Caco-2 (cell line): ENCODE data around the gene ACSL5. TPM values are rescaled to one million over a fixed set of nuclear protein-coding genes. Genes with fewer than 3 reads are reported as not detected.

ENCODE experiments used
- Bru-seq: library from RNA; stranded (reverse); fragments of 400-500 nt; gene quantifications from one replicate; lab custom pipeline; 2021; lab: Mats Ljungman, UMichigan
- BruChase-seq, 2 experiments: library from RNA; stranded (reverse); fragments of 400-500 nt; gene quantifications; one replicate each; lab custom pipeline; 2021; lab: Mats Ljungman, UMichigan
- BruUV-seq: library from RNA; stranded (reverse); fragments of 400-500 nt; replicated peaks from 2 replicates; lab custom pipeline; 2021; lab: Mats Ljungman, UMichigan
- CTCF ChIA-PET: fragments of 300-600 bp; sonication (Branson Sonifier 250); formaldehyde crosslinking; loops from one replicate; lab custom pipeline; 2022; ENCODE audit warnings: antibody characterized with exemption; lab: Charles Lee
- POLR2A ChIA-PET: fragments of 300-600 bp; sonication (Branson Sonifier 250); formaldehyde crosslinking; loops from one replicate; lab custom pipeline; 2022; ENCODE audit warnings: antibody characterized with exemption; lab: Charles Lee
- DNase-seq, 2 experiments: peaks; one replicate each; pipeline versions ENCODE4 v3.0.0 to v3.0.0-alpha.2; 2020 to 2022
- H3K27me3 ChIP-seq: replicated peaks from 2 replicates; pipeline ENCODE4 v1.6.0; 2011; ENCODE audit warnings: low read length; ENCODE audit not compliant: control insufficient read depth, insufficient read depth
- H3K36me3 ChIP-seq: 2 replicates; pipeline ENCODE4 v1.5.1; 2011; ENCODE audit warnings: low read length; ENCODE audit not compliant: control insufficient read depth, insufficient read depth
- H3K4me1 ChIP-seq: fragments of 250-450 bp; sonication (Bioruptor Pico); 2 replicates; pipeline ENCODE4 v1.5.1; 2020; ENCODE audit warnings: mild to moderate bottlenecking
- H3K4me3 ChIP-seq: 2 replicates; pipeline ENCODE4 v1.5.1; 2011; ENCODE audit warnings: low read depth, mild to moderate bottlenecking, control low read depth, low read length
- H3K9me3 ChIP-seq: fragments of 250-450 bp; sonication (Bioruptor Pico); 2 replicates; pipeline ENCODE4 v1.5.1; 2020; ENCODE audit warnings: mild to moderate bottlenecking, moderate library complexity
- H3K27ac Mint-ChIP-seq: one replicate; pipeline ENCODE4 v1.8.0; 2022; ENCODE audit warnings: mixed read lengths; ENCODE audit not compliant: unreplicated experiment
- H3K27me3 Mint-ChIP-seq: one replicate; pipeline ENCODE4 v1.8.0; 2022; ENCODE audit warnings: mixed read lengths; ENCODE audit not compliant: insufficient read depth, unreplicated experiment
- H3K36me3 Mint-ChIP-seq: one replicate; pipeline ENCODE4 v1.8.0; 2022; ENCODE audit warnings: mild to moderate bottlenecking, mixed read lengths; ENCODE audit not compliant: insufficient read depth, unreplicated experiment
- H3K4me1 Mint-ChIP-seq: one replicate; pipeline ENCODE4 v1.8.0; 2022; ENCODE audit warnings: low read depth, mixed read lengths; ENCODE audit not compliant: unreplicated experiment
- H3K4me3 Mint-ChIP-seq: one replicate; pipeline ENCODE4 v1.8.0; 2022; ENCODE audit warnings: mild to moderate bottlenecking, moderate library complexity, mixed read lengths; ENCODE audit not compliant: unreplicated experiment
- H3K9me3 Mint-ChIP-seq: one replicate; pipeline ENCODE4 v1.8.0; 2022; ENCODE audit warnings: mixed read lengths; ENCODE audit not compliant: unreplicated experiment
- intact Hi-C: fragments of 100-400 bp; cut with micrococcal nuclease; formaldehyde crosslinking; loops from one replicate; pipeline ENCODE4 v1.10.0; 2022; ENCODE audit not compliant: unreplicated experiment
- long read RNA-seq: library from polyadenylated mRNA; stranded (forward); transcript quantifications from one replicate; pipeline ENCODE4 v2.0.0, GENCODE V29; 2022
- total RNA-seq: library from RNA; stranded (reverse); gene quantifications from 2 replicates; pipeline ENCODE4 v1.2.3, GENCODE V29; 2022
- TF ChIP-seq, protein P1 (sequence below), 2 experiments: fragments of 200-600 bp in 1 of 2; IDR thresholded peaks; 1 replicate in 1 of 2; 2 replicates in 1 of 2; pipeline versions ENCODE4 v1.5.1 to v1.8.0; 2011 to 2022; ENCODE audit warnings: antibody characterized with exemption in 1 of 2, control low read depth in 1 of 2, inconsistent platforms in 1 of 2, low read depth in 1 of 2, low read length in 1 of 2, mild to moderate bottlenecking in 1 of 2, moderate library complexity in 1 of 2; ENCODE audit not compliant: insufficient read depth in 1 of 2, severe bottlenecking in 1 of 2, unreplicated experiment in 1 of 2

Gene ACSL5, protein sequence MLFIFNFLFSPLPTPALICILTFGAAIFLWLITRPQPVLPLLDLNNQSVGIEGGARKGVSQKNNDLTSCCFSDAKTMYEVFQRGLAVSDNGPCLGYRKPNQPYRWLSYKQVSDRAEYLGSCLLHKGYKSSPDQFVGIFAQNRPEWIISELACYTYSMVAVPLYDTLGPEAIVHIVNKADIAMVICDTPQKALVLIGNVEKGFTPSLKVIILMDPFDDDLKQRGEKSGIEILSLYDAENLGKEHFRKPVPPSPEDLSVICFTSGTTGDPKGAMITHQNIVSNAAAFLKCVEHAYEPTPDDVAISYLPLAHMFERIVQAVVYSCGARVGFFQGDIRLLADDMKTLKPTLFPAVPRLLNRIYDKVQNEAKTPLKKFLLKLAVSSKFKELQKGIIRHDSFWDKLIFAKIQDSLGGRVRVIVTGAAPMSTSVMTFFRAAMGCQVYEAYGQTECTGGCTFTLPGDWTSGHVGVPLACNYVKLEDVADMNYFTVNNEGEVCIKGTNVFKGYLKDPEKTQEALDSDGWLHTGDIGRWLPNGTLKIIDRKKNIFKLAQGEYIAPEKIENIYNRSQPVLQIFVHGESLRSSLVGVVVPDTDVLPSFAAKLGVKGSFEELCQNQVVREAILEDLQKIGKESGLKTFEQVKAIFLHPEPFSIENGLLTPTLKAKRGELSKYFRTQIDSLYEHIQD
- total RNA-seq (46.6 and 47.9 TPM in 2 replicates), Bru-seq, nascent RNA (percentile 77 among the genes with signal in this experiment), BruChase-seq, experiment 1, labeled RNA remaining after a 2-hour chase (percentile 72 among the genes with signal in this experiment), BruChase-seq, experiment 2, labeled RNA remaining after a 6-hour chase (percentile 80 among the genes with signal in this experiment)
- long read RNA-seq, transcript ACSL5-202 (21 exons, 3,351 nt), result major isoform, 75 of 160 reads
- long read RNA-seq, partial matches to known transcripts, result 61 of 160 reads
- long read RNA-seq, other reads (novel, unspliced or antisense), result 19 of 160 reads

GRCh38 chr10:112373912-112374338 is at the start of gene ACSL5:
TSS of gene ACSL5 (plus strand) at chr10:112374116. CDS start at chr10:112394947, 20,831 bp downstream.
- peak; percentile 79 to 85 for DNase-seq
- Mint-ChIP-seq H3K27ac (peak within 1 kb of the TSS; percentile 88), H3K4me3 (peak within 1 kb of the TSS; percentile 71), H3K4me1 (peaks cover 41% of the 10 kb centered on the region), H3K36me3 (peaks cover 16% of the 10 kb centered on the region), H3K9me3 (no peaks in the 10 kb centered on the region), H3K27me3 (no peaks in the 10 kb centered on the region)
- no TSS peak for BruUV-seq
- 0 out of 2 replicates have a peak, but pooled peaks cover 4% of the 10 kb centered on the region for H3K9me3 ChIP-seq
- H3K4me3 ChIP-seq, result peak within 1 kb of the TSS; percentile 34
- peaks cover 51% of the 10 kb centered on the region for H3K4me1 ChIP-seq
- TF ChIP-seq, protein P1, sequence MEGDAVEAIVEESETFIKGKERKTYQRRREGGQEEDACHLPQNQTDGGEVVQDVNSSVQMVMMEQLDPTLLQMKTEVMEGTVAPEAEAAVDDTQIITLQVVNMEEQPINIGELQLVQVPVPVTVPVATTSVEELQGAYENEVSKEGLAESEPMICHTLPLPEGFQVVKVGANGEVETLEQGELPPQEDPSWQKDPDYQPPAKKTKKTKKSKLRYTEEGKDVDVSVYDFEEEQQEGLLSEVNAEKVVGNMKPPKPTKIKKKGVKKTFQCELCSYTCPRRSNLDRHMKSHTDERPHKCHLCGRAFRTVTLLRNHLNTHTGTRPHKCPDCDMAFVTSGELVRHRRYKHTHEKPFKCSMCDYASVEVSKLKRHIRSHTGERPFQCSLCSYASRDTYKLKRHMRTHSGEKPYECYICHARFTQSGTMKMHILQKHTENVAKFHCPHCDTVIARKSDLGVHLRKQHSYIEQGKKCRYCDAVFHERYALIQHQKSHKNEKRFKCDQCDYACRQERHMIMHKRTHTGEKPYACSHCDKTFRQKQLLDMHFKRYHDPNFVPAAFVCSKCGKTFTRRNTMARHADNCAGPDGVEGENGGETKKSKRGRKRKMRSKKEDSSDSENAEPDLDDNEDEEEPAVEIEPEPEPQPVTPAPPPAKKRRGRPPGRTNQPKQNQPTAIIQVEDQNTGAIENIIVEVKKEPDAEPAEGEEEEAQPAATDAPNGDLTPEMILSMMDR (IDR thresholded peaks at IDR 0.05; ENCODE audit: insufficient read depth in 1 of 2, low read depth in 1 of 2, low read length in 1 of 2, severe bottlenecking in 1 of 2, unreplicated experiment in 1 of 2), result no peak
- ChIA-PET POLR2A (interaction anchor here (0.6 to 1.9 kb wide), 5 partner anchors 9 to 1506 kb away, joined by 3 to 12 read pairs (median 5); no protein-coding TSS in a partner anchor), CTCF (interaction anchor here (0.8 to 3.4 kb wide), 6 partner anchors 9 to 61 kb away, joined by 3 to 19 read pairs (median 8); no protein-coding TSS in a partner anchor)
- intact Hi-C loops, result loop anchor here (1.0 to 5.0 kb wide), 4 partner anchors 9 to 61 kb away; no protein-coding TSS in a partner anchor
- no peaks in the 10 kb centered on the region for H3K27me3 ChIP-seq
- H3K36me3 ChIP-seq, result no peaks in the 10 kb centered on the region

DNA sequence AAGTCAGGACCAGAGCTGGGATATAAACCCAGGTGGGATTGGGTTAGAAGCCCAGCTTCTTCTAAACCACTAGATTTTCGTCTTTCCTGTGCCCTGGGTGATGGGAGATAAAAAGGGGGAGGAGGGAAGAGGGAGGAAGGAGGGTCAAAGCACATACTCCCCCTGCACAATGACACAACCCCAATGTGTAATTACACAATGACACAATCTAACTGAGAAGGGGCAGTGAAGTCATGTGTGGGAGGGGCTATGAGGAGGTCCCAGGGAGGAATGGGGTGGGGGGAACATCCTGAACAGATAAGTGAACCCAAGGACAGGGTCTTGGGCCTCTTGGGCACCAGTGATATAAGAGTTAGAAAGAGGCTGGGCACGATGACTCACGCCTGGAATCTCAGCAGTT is 46.2 kb upstream of the ACSL5 start:
- CTCF ChIA-PET, result no interaction called here
- no peaks in the 10 kb centered on the region for H3K36me3 ChIP-seq

More for the DNA sequence above, 46.2 kb upstream of the ACSL5 start:
- no TSS peak for BruUV-seq
- Histone ChIP-seq H3K27me3 (no peaks in the 10 kb centered on the region), H3K4me3 (no peak overlapping the region), H3K4me1 (peaks cover 10% of the 10 kb centered on the region; the same call in 1 of the 2 replicates), H3K9me3 (no peaks in the 10 kb centered on the region)
- H3K27ac Mint-ChIP-seq, result no peak overlapping the region
- no peak for DNase-seq
- intact Hi-C loops, result no loop called here
- peaks cover 14% of the 10 kb centered on the region for H3K4me1 Mint-ChIP-seq
- no peaks in the 10 kb centered on the region for H3K9me3 Mint-ChIP-seq
- H3K36me3 Mint-ChIP-seq, result no peaks in the 10 kb centered on the region
- no peak overlapping the region for H3K4me3 Mint-ChIP-seq
- TF ChIP-seq, protein P1 (IDR thresholded peaks at IDR 0.05; ENCODE audit: insufficient read depth in 1 of 2, low read depth in 1 of 2, low read length in 1 of 2, severe bottlenecking in 1 of 2, unreplicated experiment in 1 of 2), result no peak
- POLR2A ChIA-PET, result no interaction called here
- H3K27me3 Mint-ChIP-seq, result no peaks in the 10 kb centered on the region
